ENCODE results near the gene FLT3LG. TPM values are rescaled to one million over a fixed set of nuclear protein-coding genes. Genes with fewer than 3 reads are reported as not detected.

Gene FLT3LG
- total RNA-seq, 4 donors from 2014 or later: 3.1 to 21.0 (median 7.6) TPM

DNA sequence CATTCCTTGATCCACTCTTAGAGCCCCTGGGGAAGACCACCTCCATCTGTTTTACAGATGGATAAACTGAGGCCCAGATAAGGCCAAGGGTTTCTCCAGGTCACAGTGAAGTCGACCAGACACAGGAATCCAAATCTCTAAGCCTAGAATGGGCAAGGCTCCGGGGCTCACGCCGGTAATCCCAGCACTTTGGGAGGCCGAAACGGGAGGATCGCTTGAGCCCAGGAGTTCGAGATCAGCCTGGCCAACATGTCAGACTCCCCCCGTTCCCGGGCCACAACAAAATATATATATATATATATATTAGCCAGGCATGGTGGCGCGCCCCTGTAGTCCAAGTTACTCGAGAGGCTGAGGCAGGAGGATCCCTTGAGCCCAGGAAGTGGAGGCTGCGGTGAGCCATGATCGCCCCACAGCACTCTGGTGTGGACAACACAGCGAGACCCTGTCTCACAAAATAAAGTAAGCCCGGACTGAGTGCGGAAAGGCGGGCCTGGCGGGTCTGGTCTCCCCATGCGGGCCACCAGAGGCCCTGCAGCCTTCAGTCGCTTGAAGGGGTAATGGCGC is 12.8 kb downstream of the FLT3LG start:
- H3K9me3 ChIP-seq: no peaks in the 10 kb centered on the region
- no peaks in the 10 kb centered on the region for H3K27me3 ChIP-seq
- H3K4me3 ChIP-seq: peak overlapping the region in 1 of 2 donors; percentile 73
- TF ChIP-seq POLR2AphosphoS5 (IDR thresholded peaks at IDR 0.05): no peak
- TF ChIP-seq, protein P1, sequence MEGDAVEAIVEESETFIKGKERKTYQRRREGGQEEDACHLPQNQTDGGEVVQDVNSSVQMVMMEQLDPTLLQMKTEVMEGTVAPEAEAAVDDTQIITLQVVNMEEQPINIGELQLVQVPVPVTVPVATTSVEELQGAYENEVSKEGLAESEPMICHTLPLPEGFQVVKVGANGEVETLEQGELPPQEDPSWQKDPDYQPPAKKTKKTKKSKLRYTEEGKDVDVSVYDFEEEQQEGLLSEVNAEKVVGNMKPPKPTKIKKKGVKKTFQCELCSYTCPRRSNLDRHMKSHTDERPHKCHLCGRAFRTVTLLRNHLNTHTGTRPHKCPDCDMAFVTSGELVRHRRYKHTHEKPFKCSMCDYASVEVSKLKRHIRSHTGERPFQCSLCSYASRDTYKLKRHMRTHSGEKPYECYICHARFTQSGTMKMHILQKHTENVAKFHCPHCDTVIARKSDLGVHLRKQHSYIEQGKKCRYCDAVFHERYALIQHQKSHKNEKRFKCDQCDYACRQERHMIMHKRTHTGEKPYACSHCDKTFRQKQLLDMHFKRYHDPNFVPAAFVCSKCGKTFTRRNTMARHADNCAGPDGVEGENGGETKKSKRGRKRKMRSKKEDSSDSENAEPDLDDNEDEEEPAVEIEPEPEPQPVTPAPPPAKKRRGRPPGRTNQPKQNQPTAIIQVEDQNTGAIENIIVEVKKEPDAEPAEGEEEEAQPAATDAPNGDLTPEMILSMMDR (IDR thresholded peaks at IDR 0.05): peak in 2 of 4 experiments; percentile 9 to 19
- 98 to 100% methylated on average over 2 to 7 of the region's 23 CpGs for WGBS, 2 donors (ENCODE audit: low coverage in 1 of 2)
- peak overlapping the region; percentile 27 to 93 (median 90) for H3K27ac ChIP-seq
- peaks cover 7 to 39% (median 18%) of the 10 kb centered on the region in 3 donors for H3K4me1 ChIP-seq
- ATAC-seq: no peak
- H3K36me3 ChIP-seq: peaks cover 7 to 68% of the 10 kb centered on the region in 2 donors

DNA sequence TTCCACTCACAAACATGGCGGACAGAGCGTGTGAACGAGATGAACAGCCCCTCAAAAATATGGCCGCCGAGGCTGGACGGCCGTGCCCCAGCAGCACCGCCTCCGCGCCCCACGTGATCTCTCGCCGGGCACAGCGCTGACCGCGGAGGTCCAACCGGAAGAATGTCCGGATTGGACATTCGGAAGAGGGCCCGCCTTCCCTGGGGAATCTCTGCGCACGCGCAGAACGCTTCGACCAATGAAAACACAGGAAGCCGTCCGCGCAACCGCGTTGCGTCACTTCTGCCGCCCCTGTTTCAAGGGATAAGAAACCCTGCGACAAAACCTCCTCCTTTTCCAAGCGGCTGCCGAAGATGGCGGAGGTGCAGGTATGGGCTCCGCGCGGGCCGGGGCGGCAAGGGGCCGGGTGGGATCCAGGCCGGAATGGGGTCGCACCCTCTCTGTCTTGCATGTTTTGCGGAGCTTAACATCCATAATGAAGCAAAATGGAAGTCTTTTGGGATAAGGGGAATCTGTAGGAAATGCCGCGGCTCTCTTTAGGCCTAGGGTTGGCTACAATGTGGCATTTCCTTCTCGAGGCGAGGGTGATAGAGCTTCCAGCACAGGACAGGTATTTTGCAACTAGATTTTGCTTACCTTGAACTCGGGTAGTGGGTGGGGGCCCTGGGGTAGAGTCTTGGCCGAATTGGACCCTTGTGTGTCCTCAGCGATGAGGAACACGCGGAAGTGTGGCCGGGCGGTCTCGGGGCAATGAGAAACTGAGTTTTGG is 13.4 kb downstream of the FLT3LG start, which contains the start of gene RPL13A:
Gene RPL13A (plus strand): TSS at position 332 of the 769 bp plus-strand sequence. CDS start 22 bp downstream, at position 354.
- Histone ChIP-seq H3K27ac (peak within 1 kb of the TSS; percentile 87 to 93 (median 92)), H3K36me3 (peaks cover 7 to 68% of the 10 kb centered on the region in 2 donors), H3K4me3 (peak within 1 kb of the TSS; percentile 73 to 92), H3K4me1 (peaks cover 7 to 39% (median 18%) of the 10 kb centered on the region in 3 donors), H3K27me3 (no peaks in the 10 kb centered on the region), H3K9me3 (no peaks in the 10 kb centered on the region)
- WGBS, 2 donors (ENCODE audit: low coverage in 1 of 2): 0% methylated on average over 15 to 28 of the region's 57 CpGs
- ATAC-seq: peak; percentile 99
- TF ChIP-seq, protein P1 (IDR thresholded peaks at IDR 0.05): peak in 2 of 4 experiments; percentile 9 to 17
- TF ChIP-seq POLR2A (IDR thresholded peaks at IDR 0.05) (peak; percentile 98 to 99), POLR2AphosphoS5 (IDR thresholded peaks at IDR 0.05) (peak; percentile 100), EP300 (IDR thresholded peaks at IDR 0.05) (no peak)

DNA sequence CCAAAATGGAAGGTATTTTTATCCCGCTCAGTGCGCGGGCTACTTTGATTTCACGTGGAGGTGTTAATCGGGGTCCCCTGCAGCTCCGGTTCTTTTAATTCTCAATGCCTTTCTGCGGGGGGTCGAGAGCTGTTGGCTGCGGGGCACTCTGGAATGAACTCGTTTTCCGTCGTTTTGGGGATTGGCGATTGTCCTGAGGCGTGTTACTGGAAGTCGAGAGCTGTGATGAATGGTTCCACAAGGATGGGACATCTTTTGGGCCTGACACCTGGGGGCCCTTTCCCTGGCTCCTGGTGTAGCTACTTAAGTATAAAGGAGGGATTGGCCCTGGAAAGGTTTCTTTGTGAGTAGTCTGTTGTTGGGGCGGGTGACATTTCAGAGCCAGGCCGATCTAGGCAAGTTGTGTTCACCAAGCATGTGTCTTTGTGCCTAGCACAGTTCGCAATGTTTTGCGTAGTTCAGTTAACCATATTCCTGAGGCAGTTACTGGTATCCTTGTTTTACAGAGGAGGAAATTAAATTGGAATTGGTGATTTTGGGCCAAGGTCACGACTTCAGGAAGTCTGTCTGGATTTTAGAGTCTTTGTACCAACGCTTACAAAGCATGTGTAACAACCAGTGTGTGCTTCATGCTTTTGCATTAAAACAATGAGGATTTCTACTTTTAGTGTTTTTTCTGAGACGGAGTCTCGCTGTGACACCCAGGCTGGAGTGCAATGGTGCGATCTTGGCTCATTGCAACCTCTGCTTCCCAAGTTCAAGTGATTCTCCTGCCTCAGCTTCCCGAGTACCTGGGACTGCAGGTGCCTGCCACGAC is 14.2 kb downstream of the FLT3LG start:
- H3K9me3 ChIP-seq: no peaks in the 10 kb centered on the region
- no peak for ATAC-seq
- no peaks in the 10 kb centered on the region for H3K27me3 ChIP-seq
- peaks cover 7 to 68% of the 10 kb centered on the region in 2 donors for H3K36me3 ChIP-seq
- H3K4me1 ChIP-seq: peaks cover 7 to 39% (median 18%) of the 10 kb centered on the region in 3 donors
- WGBS, 2 donors (ENCODE audit: low coverage in 1 of 2): 0 to 1% methylated on average over 15 to 26 of the region's 26 CpGs
- peak overlapping the region; percentile 73 to 92 for H3K4me3 ChIP-seq
- no peak for TF ChIP-seq POLR2A (IDR thresholded peaks at IDR 0.05)
- TF ChIP-seq EP300 (IDR thresholded peaks at IDR 0.05): no peak
- TF ChIP-seq, protein P1 (IDR thresholded peaks at IDR 0.05): no peak
- H3K27ac ChIP-seq: peak overlapping the region; percentile 87 to 93 (median 92)

DNA sequence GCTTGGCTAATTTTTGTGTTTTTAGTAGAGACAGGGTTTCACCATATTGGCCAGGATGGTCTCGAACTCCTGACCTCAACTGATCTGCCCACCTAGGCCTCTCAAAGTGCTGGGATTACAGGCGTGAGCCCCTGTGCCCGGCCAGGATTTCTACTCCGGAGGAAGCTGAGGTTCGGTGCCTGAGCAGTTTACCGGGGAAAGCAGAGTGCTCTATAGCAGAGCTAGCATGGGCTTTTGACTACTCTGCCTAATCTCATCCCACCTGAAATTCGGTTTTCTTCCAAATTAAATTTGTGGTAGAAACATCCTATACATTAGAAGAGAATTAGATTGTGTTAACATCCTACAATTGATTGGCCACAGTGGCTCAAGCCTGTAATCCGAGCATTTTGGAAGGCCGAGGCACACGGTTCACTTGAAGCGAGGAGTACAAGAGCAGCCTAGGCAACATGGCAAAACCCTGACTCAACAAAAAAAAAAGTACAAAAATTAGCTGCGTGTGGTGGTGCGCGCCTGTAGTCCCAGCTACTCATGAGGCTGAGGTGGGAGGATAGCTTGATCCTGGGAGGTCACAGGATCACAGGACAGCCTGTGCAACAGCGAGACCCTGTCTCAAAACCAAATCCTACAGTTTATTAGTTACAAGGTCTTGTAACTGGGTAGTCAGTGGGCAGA is 15.0 kb downstream of the FLT3LG start:
- ATAC-seq: no peak
- Histone ChIP-seq H3K27ac (peak overlapping the region; percentile 87 to 93 (median 92)), H3K36me3 (peaks cover 7 to 68% of the 10 kb centered on the region in 2 donors), H3K27me3 (no peaks in the 10 kb centered on the region), H3K4me3 (peak overlapping the region; percentile 73 to 92), H3K4me1 (peaks cover 7 to 39% (median 18%) of the 10 kb centered on the region in 3 donors), H3K9me3 (no peaks in the 10 kb centered on the region)
- 18 to 30% methylated on average over 10 to 14 of the region's 15 CpGs for WGBS, 2 donors (ENCODE audit: low coverage in 1 of 2)
- TF ChIP-seq, protein P1 (IDR thresholded peaks at IDR 0.05): no peak
- no peak for TF ChIP-seq POLR2A (IDR thresholded peaks at IDR 0.05)
- TF ChIP-seq POLR2AphosphoS5 (IDR thresholded peaks at IDR 0.05): no peak
- TF ChIP-seq EP300 (IDR thresholded peaks at IDR 0.05): no peak

All from gastroesophageal sphincter (tissue), 4 donors.